ENCODE measurements around the gene CYP8B1.

The CYP8B1 gene

GRCh38 chr3:42851228-42851834, 24.3 kb downstream of the CYP8B1 start:
- Mint-ChIP-seq H3K36me3 (peaks cover 6% of the 10 kb centered on the region), H3K4me3 (no peak overlapping the region), H3K9me3 (ENCODE audit: low read depth) (no peaks in the 10 kb centered on the region), H3K27me3 (peaks cover 5% of the 10 kb centered on the region), H3K27ac (no peak overlapping the region), H3K4me1 (ENCODE audit: low read depth) (peaks cover 15% of the 10 kb centered on the region)

GRCh38 chr3:42850263-42850662, 25.4 kb downstream of the CYP8B1 start:
- Mint-ChIP-seq H3K4me3 (no peak overlapping the region), H3K27ac (no peak overlapping the region), H3K36me3 (peaks cover 3% of the 10 kb centered on the region), H3K4me1 (ENCODE audit: low read depth) (peaks cover 16% of the 10 kb centered on the region), H3K27me3 (peaks cover 2% of the 10 kb centered on the region), H3K9me3 (ENCODE audit: low read depth) (no peaks in the 10 kb centered on the region)

DNA sequence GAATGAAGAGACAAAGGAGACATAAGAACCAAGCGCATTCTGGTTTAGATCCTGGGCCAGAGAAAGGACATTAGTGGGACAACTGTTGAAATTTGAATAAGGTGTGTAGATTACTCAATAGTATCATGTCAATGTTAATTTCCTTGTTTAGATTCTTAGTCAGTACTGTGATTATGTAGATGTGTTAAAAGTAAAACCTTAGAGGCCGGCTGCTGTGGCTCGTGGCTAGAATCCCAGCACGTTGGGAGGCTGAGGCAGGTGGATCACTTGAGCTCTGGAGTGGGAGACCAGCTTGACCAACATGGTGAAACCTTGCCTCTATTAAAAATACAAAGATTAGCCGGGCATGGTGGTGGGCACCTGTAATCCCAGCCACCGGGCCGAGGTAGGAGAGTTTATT, 26.7 kb downstream of the CYP8B1 start:
- H3K4me1 Mint-ChIP-seq (ENCODE audit: low read depth): peaks cover 16% of the 10 kb centered on the region
- peaks cover 2% of the 10 kb centered on the region for H3K36me3 Mint-ChIP-seq
- H3K27ac Mint-ChIP-seq: no peak overlapping the region
- no peak overlapping the region for H3K4me3 Mint-ChIP-seq
- H3K27me3 Mint-ChIP-seq: no peaks in the 10 kb centered on the region
- no peaks in the 10 kb centered on the region for H3K9me3 Mint-ChIP-seq (ENCODE audit: low read depth)

DNA sequence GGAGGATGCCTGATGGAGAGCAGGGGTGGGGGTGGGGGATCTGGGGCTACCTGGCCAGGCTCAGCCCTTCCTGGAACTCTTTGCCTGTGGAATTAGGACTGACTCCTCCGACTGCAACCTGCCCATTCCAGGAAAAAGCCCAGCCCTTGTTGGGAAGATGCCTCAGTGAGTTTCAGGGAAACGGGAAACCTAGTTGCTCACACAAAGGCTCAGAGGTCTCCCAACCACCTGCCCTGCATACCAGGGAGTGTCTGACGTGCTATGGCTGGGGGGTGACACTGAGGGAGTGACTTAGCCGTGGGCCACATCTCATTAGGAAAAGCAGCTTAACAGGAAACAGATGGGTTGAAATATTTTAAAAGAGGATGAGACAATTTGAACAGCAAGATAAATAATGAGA, 27.9 kb downstream of the CYP8B1 start:
- Mint-ChIP-seq H3K27ac (no peak overlapping the region), H3K4me1 (ENCODE audit: low read depth) (peaks cover 16% of the 10 kb centered on the region), H3K4me3 (no peak overlapping the region), H3K36me3 (peaks cover 2% of the 10 kb centered on the region), H3K27me3 (peaks cover 2% of the 10 kb centered on the region), H3K9me3 (ENCODE audit: low read depth) (no peaks in the 10 kb centered on the region)

DNA sequence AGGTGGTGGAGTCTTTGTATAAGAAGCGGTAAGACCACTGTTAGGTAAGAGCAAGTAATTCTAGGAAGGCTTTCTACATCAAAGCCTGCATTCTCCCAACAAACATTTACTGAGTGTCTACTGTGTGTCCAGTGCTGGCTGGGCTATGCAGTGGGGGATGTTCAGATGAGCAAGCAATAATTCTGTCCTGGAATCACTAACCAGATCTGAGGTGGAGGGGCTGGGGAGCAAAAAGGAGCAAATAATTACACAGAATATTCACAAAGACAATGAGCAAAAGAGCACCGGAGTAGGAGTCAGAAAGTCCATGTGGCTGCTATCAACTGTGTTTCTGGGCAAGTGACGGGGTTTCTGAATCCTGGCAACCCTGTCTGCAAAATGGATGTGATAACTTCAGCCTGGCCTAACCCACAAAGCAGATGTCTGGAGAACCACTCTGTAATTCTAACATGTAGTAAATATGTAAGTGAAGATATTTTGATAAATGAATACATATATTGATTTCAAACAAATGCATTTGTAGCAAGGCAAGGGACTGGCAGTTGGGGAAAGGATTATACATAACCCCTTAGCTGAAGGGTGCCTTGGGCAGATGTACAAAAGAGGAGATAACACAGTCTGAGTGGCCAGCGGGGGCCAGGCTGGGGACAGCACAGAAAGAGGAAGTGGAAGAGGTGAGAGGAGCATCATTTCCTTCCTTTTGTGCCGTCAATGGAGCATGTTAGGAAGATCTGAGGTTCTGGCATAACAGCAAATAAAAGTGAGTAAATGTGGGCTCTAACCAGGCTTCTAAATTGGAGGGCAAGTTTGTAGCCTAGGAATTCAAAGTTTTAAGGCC, 28.8 kb downstream of the CYP8B1 start:
- H3K9me3 Mint-ChIP-seq (ENCODE audit: low read depth): no peaks in the 10 kb centered on the region
- peaks cover 16% of the 10 kb centered on the region for H3K4me1 Mint-ChIP-seq (ENCODE audit: low read depth)
- H3K27ac Mint-ChIP-seq: peak overlapping the region; percentile 42
- peaks cover 2% of the 10 kb centered on the region for H3K27me3 Mint-ChIP-seq
- H3K36me3 Mint-ChIP-seq: peaks cover 2% of the 10 kb centered on the region
- peak overlapping the region; percentile 2 for H3K4me3 Mint-ChIP-seq

- Mint-ChIP-seq H3K9me3 (ENCODE audit: low read depth) (no peaks in the 10 kb centered on the region), H3K36me3 (peaks cover 2% of the 10 kb centered on the region), H3K27ac (no peak overlapping the region), H3K27me3 (peaks cover 2% of the 10 kb centered on the region), H3K4me3 (no peak overlapping the region), H3K4me1 (ENCODE audit: low read depth) (peaks cover 16% of the 10 kb centered on the region)
Measured at GRCh38 chr3:42844815-42845214, 30.9 kb downstream of the CYP8B1 start.

- no peaks in the 10 kb centered on the region for H3K9me3 Mint-ChIP-seq (ENCODE audit: low read depth)
- H3K4me1 Mint-ChIP-seq (ENCODE audit: low read depth): peaks cover 16% of the 10 kb centered on the region
- H3K27me3 Mint-ChIP-seq: peaks cover 2% of the 10 kb centered on the region
- no peak overlapping the region for H3K27ac Mint-ChIP-seq
- H3K4me3 Mint-ChIP-seq: no peak overlapping the region
- H3K36me3 Mint-ChIP-seq: peaks cover 2% of the 10 kb centered on the region
Measured at GRCh38 chr3:42844412-42844713, 31.3 kb downstream of the CYP8B1 start.

DNA sequence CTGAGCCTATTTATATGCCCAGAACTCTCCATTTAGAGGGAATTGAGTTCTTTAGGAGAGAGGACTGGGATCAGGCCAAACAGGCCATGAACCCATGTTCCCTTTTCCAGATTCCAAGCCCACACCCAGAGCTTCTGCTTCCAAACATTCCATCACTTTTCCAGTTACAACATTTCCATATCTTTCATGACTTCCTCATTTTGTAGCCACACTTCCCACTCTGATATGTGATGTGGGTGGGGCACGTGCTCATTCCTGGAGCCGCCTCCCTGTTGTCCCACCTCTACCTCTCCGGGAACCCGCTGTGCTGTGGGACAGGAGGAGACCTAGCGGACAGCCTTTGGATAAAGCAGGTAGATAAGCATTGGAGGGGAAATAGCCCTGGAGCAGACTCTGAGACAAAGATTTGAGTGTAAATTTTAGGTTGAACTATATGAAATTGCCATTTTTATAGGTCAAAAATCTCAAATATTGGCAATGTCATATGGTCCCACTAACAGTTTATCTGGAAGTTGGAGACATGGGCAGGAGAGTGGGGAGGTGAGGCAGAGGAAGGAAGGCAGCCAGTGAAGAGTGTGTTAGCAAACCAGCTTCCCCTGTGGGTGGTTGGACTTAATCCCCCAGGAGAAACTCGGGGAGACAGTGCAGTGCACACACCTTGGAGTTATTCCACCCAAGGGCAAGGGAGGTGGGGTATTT, 31.8 kb downstream of the CYP8B1 start:
- H3K4me3 Mint-ChIP-seq: no peak overlapping the region
- peaks cover 2% of the 10 kb centered on the region for H3K36me3 Mint-ChIP-seq
- no peak overlapping the region for H3K27ac Mint-ChIP-seq
- no peaks in the 10 kb centered on the region for H3K9me3 Mint-ChIP-seq (ENCODE audit: low read depth)
- peaks cover 16% of the 10 kb centered on the region for H3K4me1 Mint-ChIP-seq (ENCODE audit: low read depth)
- H3K27me3 Mint-ChIP-seq: peaks cover 2% of the 10 kb centered on the region

DNA sequence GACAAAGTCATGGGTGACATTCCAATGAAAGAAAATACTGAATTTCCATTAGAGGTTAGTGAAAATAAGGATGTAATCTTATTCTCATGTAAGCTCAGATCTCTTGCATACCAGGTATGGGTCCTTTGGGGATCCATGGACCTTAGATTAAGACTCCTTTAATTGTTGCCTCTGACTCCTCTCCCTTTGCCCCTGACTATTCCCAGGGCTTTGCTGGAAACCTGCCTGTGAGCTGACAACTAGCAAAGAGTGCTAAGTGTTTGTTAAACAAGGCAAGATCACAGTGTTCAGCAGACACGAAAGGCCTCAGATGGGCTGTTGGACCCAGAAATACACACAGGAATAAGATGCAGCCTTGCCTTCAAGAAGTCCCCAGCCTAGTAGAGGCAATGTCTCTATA, 34.3 kb downstream of the CYP8B1 start:
- H3K9me3 Mint-ChIP-seq (ENCODE audit: low read depth): no peaks in the 10 kb centered on the region
- no peak overlapping the region for H3K27ac Mint-ChIP-seq
- H3K27me3 Mint-ChIP-seq: peaks cover 2% of the 10 kb centered on the region
- H3K4me3 Mint-ChIP-seq: no peak overlapping the region
- H3K36me3 Mint-ChIP-seq: no peaks in the 10 kb centered on the region
- peaks cover under 1% of the 10 kb centered on the region for H3K4me1 Mint-ChIP-seq (ENCODE audit: low read depth)

DNA sequence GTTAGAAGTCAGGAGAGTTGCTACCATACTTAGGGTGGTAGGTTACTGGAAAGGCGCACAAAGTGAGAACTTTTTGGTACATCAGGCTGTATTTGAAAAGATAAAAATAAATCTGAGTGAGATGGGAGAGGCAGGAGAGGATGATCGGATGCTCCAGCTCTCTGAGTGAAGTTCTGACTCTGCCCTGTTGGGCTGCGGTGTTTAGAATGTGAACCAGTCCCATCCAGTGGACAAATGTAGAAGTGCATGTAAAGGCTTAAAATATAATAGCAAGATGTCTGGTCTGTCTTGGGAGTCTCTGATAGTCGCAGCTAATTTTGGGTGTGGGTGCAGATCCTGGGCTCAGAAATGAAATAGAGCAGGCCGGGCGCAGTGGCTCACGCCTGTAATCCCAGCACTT, 36.1 kb downstream of the CYP8B1 start:
- Mint-ChIP-seq H3K27ac (no peak overlapping the region), H3K9me3 (ENCODE audit: low read depth) (no peaks in the 10 kb centered on the region), H3K36me3 (no peaks in the 10 kb centered on the region), H3K4me3 (no peak overlapping the region), H3K4me1 (ENCODE audit: low read depth) (no peaks in the 10 kb centered on the region), H3K27me3 (peaks cover 2% of the 10 kb centered on the region)

GRCh38 chr3:42838571-42838970, 37.1 kb downstream of the CYP8B1 start:
- no peak overlapping the region for H3K4me3 Mint-ChIP-seq
- no peaks in the 10 kb centered on the region for H3K27me3 Mint-ChIP-seq
- no peak overlapping the region for H3K27ac Mint-ChIP-seq
- no peaks in the 10 kb centered on the region for H3K4me1 Mint-ChIP-seq (ENCODE audit: low read depth)
- no peaks in the 10 kb centered on the region for H3K9me3 Mint-ChIP-seq (ENCODE audit: low read depth)
- H3K36me3 Mint-ChIP-seq: no peaks in the 10 kb centered on the region

DNA sequence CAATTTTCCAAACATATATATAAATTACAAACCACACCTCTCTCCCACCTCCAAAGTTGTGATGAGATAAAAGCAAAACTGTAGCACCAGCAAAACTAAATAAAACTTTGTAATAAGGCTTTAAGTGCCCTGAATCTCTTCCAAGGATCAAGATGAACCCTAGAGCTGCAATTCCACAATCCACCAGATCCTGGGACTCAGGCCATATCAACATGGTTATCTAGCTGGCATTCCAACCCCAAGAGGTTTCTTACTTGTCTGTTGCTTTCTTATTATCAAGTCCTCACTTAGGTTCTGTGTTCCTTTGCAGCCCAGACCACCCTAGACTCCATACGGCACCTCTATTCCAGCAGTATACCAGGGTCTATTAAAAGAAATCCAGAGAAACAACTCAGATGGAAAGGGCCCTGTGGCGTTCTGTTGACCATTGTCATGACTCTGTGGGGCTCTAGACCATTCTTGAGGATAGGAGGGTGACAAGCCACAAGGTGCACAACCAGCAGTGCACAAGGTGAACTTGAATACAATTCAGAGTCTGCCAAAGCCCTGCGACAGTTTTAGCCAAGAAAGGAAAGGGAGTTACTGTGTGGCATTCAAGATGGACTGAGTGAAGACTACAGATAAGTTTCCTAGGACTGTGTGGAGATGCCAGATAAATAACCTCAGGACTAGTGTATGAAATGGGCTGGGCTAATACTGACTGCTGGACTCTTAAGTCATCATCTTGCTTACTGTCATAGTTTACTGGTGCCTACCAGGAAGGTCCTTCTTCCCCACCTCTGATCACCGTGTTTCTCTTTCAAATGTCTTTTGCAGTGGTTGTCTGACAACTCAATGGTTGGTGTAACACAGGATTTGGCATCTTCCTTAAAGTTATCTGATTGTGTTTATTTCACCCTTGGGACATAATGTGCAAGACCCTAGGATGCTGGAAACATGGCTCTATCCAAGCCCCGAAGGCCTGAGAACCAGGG, 39.2 kb downstream of the CYP8B1 start:
- Mint-ChIP-seq H3K9me3 (ENCODE audit: low read depth) (no peaks in the 10 kb centered on the region), H3K4me1 (ENCODE audit: low read depth) (no peaks in the 10 kb centered on the region), H3K27me3 (no peaks in the 10 kb centered on the region), H3K27ac (no peak overlapping the region), H3K36me3 (no peaks in the 10 kb centered on the region), H3K4me3 (no peak overlapping the region)

- H3K9me3 Mint-ChIP-seq (ENCODE audit: low read depth): no peaks in the 10 kb centered on the region
- H3K27me3 Mint-ChIP-seq: peaks cover 8% of the 10 kb centered on the region
- H3K36me3 Mint-ChIP-seq: peaks cover 2% of the 10 kb centered on the region
- peaks cover 7% of the 10 kb centered on the region for H3K4me1 Mint-ChIP-seq (ENCODE audit: low read depth)
- no peak overlapping the region for H3K27ac Mint-ChIP-seq
- no peak overlapping the region for H3K4me3 Mint-ChIP-seq
Measured at GRCh38 chr3:42831321-42831713, 44.4 kb downstream of the CYP8B1 start.

- Mint-ChIP-seq H3K9me3 (ENCODE audit: low read depth) (no peaks in the 10 kb centered on the region), H3K36me3 (peaks cover 2% of the 10 kb centered on the region), H3K4me3 (no peak overlapping the region), H3K27me3 (peaks cover 8% of the 10 kb centered on the region), H3K27ac (no peak overlapping the region), H3K4me1 (ENCODE audit: low read depth) (peaks cover 7% of the 10 kb centered on the region)
Measured at GRCh38 chr3:42830437-42831320, 45.0 kb downstream of the CYP8B1 start.

Measured in activated naive CD8-positive, alpha-beta T cell (primary cell).